Ovary (tissue), 3 donors: ENCODE measurements around the gene CA10.

Experiments used
- CTCF ChIP-seq, 3 donors: fragments of 450-650 bp in 2 of 3; fragments of 200-600 bp in 1 of 3; IDR thresholded peaks; one replicate each; pipeline versions ENCODE4 v1.5.1 to v1.8.0; 2016 to 2022; ENCODE audit warnings: antibody characterized with exemption in 3 of 3, mild to moderate bottlenecking in 1 of 3
- EP300 ChIP-seq: sonication (generic); formaldehyde crosslinking; IDR thresholded peaks from one replicate; pipeline ENCODE4 v1.6.1; 2017; ENCODE audit warnings: antibody characterized with exemption
- POLR2A ChIP-seq: fragments of 450-650 bp; IDR thresholded peaks from one replicate; pipeline ENCODE4 v1.6.1; 2017; ENCODE audit warnings: antibody characterized with exemption, mild to moderate bottlenecking, moderate library complexity
- donor health status: DM: no; HTN: no; CAD: no.

- TF ChIP-seq POLR2A (no peak), CTCF (IDR thresholded peaks at IDR 0.05) (no peak), EP300 (no peak)
Observed at GRCh38 chr17:51813140-51813783, 345.3 kb downstream of the CA10 start.
